GM23248 (cell line): ENCODE results near the gene NDST4. TPM values are rescaled to one million over a fixed set of nuclear protein-coding genes. Genes with fewer than 3 reads are reported as not detected.

Experiments used
- DNase-seq: peaks from one replicate; pipeline ENCODE4 v3.0.0-alpha.2; 2015
- H2AFZ ChIP-seq: fragments of 200-600 bp; sonication (generic); 2 replicates; pipeline ENCODE4 v1.6.1; 2016; ENCODE audit warnings: antibody characterized with exemption
- H3F3A ChIP-seq: fragments of 200-600 bp; sonication (generic); 2 replicates; pipeline ENCODE4 v1.6.1; 2016; ENCODE audit warnings: mild to moderate bottlenecking, antibody characterized with exemption, mixed run types; ENCODE audit not compliant: insufficient read depth
- H3K27ac ChIP-seq: fragments of 200-600 bp; sonication (generic); 2 replicates; pipeline ENCODE4 v1.5.1; 2016; ENCODE audit warnings: mild to moderate bottlenecking
- H3K27me3 ChIP-seq: fragments of 200-600 bp; sonication (generic); replicated peaks from 2 replicates; pipeline ENCODE4 v1.6.1; 2016; ENCODE audit warnings: mild to moderate bottlenecking; ENCODE audit not compliant: insufficient read depth
- H3K36me3 ChIP-seq: fragments of 200-600 bp; sonication (generic); 2 replicates; pipeline ENCODE4 v1.6.1; 2016; ENCODE audit warnings: low read depth, mild to moderate bottlenecking
- H3K4me1 ChIP-seq: fragments of 200-600 bp; sonication (generic); 2 replicates; pipeline ENCODE4 v1.6.1; 2016; ENCODE audit warnings: mild to moderate bottlenecking; ENCODE audit not compliant: insufficient read depth
- H3K4me2 ChIP-seq: fragments of 200-600 bp; sonication (generic); one replicate; pipeline ENCODE4 v1.6.1; 2016; ENCODE audit warnings: mild to moderate bottlenecking; ENCODE audit not compliant: unreplicated experiment
- H3K4me3 ChIP-seq: fragments of 200-600 bp; sonication (generic); 2 replicates; pipeline ENCODE4 v1.5.1; 2016; ENCODE audit warnings: mild to moderate bottlenecking
- H3K79me2 ChIP-seq: fragments of 200-600 bp; sonication (generic); 2 replicates; pipeline ENCODE4 v1.6.1; 2016; ENCODE audit warnings: mild to moderate bottlenecking; ENCODE audit not compliant: insufficient read depth
- H3K9ac ChIP-seq: fragments of 200-600 bp; sonication (generic); 2 replicates; pipeline ENCODE4 v1.6.1; 2016; ENCODE audit warnings: mild to moderate bottlenecking
- H3K9me2 ChIP-seq: fragments of 200-600 bp; sonication (generic); 2 replicates; pipeline ENCODE4 v1.6.1; 2016; ENCODE audit warnings: mixed run types, mild to moderate bottlenecking, moderate library complexity; ENCODE audit not compliant: insufficient read depth
- H3K9me3 ChIP-seq: fragments of 200-600 bp; sonication (generic); one replicate; pipeline ENCODE4 v1.6.1; 2017; ENCODE audit warnings: low read depth
- H4K20me1 ChIP-seq: fragments of 200-600 bp; sonication (generic); 2 replicates; pipeline ENCODE4 v1.6.0; 2016; ENCODE audit not compliant: insufficient read depth
- EZH2 ChIP-seq: fragments of 200-600 bp; sonication (generic); IDR thresholded peaks from 2 replicates; pipeline ENCODE4 v1.6.1; 2018; ENCODE audit warnings: antibody characterized with exemption, mild to moderate bottlenecking; ENCODE audit not compliant: insufficient read depth, poor library complexity, severe bottlenecking
- EZH2phosphoT487 ChIP-seq: fragments of 200-600 bp; sonication (generic); IDR thresholded peaks from 2 replicates; pipeline ENCODE4 v1.6.1; 2018; ENCODE audit warnings: antibody characterized with exemption, moderate library complexity, mild to moderate bottlenecking, low read depth; ENCODE audit not compliant: insufficient read depth
- WGBS, 2 experiments: methylation state at CpG; one replicate each; pipeline ENCODE4 v1.1.6; 2015 to 2017; ENCODE audit warnings: low lambda C conversion rate in 2 of 2, low coverage in 1 of 2; ENCODE audit errors: missing lambda C conversion rate in 2 of 2; 5-methylcytosine and 5-hydroxymethylcytosine counted together
- in situ Hi-C: fragments of 300-500 bp; cut with MboI; formaldehyde crosslinking; loops from 2 replicates; pipeline ENCODE4 v1.15.0; 2020
- polyA plus RNA-seq: library from polyadenylated mRNA; unstranded; fragments of >200 nt; fragmentation: Nextera tagmentation; extraction: Ambion mirVana; gene quantifications from 2 replicates; pipeline ENCODE4 v1.2.1, GENCODE V29; 2016
- total RNA-seq: library from RNA; depleted of rRNA; stranded (reverse); fragments of >200 nt; shearing (Covaris generic); gene quantifications from 2 replicates; pipeline ENCODE4 v1.2.3, GENCODE V29; 2014

Gene NDST4
- total and polyA plus RNA-seq, 2 experiments from 2014 or later = not detected

DNA sequence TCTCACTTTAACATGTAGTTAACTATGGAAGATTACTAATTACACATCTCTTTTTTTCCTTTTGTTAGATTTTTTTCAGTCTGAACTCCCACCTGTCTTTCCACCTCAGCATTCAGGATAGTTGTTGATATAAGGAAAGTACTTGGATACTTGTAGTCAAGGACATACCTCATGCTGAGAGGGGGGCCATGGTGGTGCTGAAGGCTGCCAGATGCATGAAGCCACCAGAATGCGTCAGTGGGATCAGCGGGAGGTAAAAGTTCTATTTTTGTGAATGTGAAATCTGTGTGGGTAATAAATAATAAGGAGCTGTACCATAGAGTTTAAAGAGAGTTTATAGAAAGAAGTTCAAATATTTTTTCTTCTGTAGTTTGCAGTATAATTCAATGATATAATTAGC is 13.1 kb upstream of the NDST4 start:
- no peaks in the 10 kb centered on the region for H3K27me3 ChIP-seq
- no peaks in the 10 kb centered on the region for H3F3A ChIP-seq
- H4K20me1 ChIP-seq = no peaks in the 10 kb centered on the region
- no peak for DNase-seq
- 75 to 77% methylated on average over 2 of the region's 2 CpGs for WGBS, 2 experiments
- H3K36me3 ChIP-seq = no peaks in the 10 kb centered on the region
- H2AFZ ChIP-seq = no peak overlapping the region
- no peak overlapping the region for H3K27ac ChIP-seq
- no peaks in the 10 kb centered on the region for H3K9me2 ChIP-seq
- no peaks in the 10 kb centered on the region for H3K79me2 ChIP-seq
- H3K9me3 ChIP-seq = no peaks in the 10 kb centered on the region
- TF ChIP-seq EZH2phosphoT487 = no peak
- TF ChIP-seq EZH2 = no peak
- no peaks in the 10 kb centered on the region for H3K4me1 ChIP-seq
- in situ Hi-C loops = no loop called here
- H3K4me2 ChIP-seq = no peak overlapping the region
- no peak overlapping the region for H3K4me3 ChIP-seq
- H3K9ac ChIP-seq = no peak overlapping the region

DNA sequence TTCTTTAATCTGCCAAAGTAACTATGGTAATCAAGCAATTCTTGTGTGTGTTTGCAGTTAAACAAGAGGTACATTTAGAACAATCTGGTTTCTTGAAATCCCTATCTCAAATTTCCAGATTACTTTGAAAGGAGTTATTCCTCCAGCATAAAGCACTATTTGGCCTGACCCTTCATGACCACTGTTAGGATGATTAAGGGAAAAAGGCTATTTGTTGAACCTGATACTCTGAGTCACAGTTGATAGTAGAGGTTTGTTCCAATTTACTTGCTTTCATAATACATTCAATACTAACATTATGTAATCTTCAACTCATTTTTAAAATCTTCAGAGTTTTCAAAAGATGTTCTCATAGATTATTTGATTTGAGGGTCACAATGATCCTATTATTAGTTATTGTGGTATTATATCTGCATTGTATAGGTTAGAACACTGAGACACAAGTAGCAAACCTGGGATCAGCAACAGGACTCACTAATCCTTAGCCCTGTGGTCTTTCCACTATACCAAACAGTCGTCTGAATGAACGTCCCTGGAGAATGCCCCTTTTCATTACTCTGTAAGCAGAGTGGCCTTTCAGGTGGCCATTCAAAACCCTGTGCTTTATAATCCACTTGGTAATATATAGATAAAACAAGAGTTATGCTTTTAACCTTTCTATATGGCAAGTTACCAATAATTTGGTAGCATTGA is 8.1 kb upstream of the NDST4 start:
- no peak overlapping the region for H3K4me3 ChIP-seq
- in situ Hi-C loops = loop anchor here (25.0 kb wide), 1 partner anchor 416 kb away; no protein-coding TSS in a partner anchor

DNA sequence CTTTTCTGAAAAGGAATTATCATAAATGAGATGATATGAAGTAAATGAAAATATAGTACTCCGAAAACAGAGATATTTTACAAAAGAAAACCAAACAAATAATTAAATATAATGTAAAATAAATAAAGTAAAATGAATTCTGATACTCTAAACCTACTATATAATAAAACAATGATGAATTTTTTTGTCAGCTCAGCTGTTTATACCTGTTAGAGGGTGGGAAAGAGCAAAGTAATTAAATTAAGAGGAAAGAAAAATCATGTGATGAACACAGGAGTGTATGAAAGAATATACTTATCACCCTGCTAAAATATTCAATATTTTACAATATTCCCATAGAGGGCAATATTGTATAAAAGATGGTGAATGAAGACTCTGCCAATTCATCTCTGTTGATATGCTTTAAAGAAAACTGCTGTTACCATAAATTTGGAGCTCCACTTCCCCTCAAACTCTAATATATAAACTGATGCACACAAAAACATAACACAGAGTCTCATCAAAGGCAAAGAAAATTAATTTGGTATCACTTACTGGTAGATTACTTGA is 6.5 kb upstream of the NDST4 start:
- Histone ChIP-seq H3K4me2 (no peak overlapping the region), H3K4me1 (no peaks in the 10 kb centered on the region), H2AFZ (no peak overlapping the region), H3K79me2 (no peaks in the 10 kb centered on the region), H3K27me3 (no peaks in the 10 kb centered on the region), H3F3A (no peaks in the 10 kb centered on the region), H3K27ac (no peak overlapping the region), H3K9me2 (no peaks in the 10 kb centered on the region), H3K36me3 (no peaks in the 10 kb centered on the region), H3K9ac (no peak overlapping the region), H3K9me3 (no peaks in the 10 kb centered on the region), H4K20me1 (no peaks in the 10 kb centered on the region), H3K4me3 (no peak overlapping the region)
- TF ChIP-seq EZH2 (no peak), EZH2phosphoT487 (no peak)
- DNase-seq = peak; percentile 15
- WGBS, 2 experiments = 49 to 65% methylated on average over 1 of the region's 1 CpG
- in situ Hi-C loops = loop anchor here (25.0 kb wide), 1 partner anchor 417 kb away; no protein-coding TSS in a partner anchor

More for the DNA sequence above, 8.1 kb upstream of the NDST4 start:
- Histone ChIP-seq H3K4me1 (no peaks in the 10 kb centered on the region), H3K9me2 (no peaks in the 10 kb centered on the region), H4K20me1 (no peaks in the 10 kb centered on the region), H2AFZ (no peak overlapping the region), H3K27ac (no peak overlapping the region), H3K4me2 (no peak overlapping the region), H3K36me3 (no peaks in the 10 kb centered on the region), H3K9ac (no peak overlapping the region), H3F3A (no peaks in the 10 kb centered on the region), H3K79me2 (no peaks in the 10 kb centered on the region), H3K9me3 (no peaks in the 10 kb centered on the region), H3K27me3 (no peaks in the 10 kb centered on the region)
- TF ChIP-seq EZH2phosphoT487 (no peak), EZH2 (no peak)
- 61 to 70% methylated on average over 2 of the region's 2 CpGs for WGBS, 2 experiments
- DNase-seq = no peak

DNA sequence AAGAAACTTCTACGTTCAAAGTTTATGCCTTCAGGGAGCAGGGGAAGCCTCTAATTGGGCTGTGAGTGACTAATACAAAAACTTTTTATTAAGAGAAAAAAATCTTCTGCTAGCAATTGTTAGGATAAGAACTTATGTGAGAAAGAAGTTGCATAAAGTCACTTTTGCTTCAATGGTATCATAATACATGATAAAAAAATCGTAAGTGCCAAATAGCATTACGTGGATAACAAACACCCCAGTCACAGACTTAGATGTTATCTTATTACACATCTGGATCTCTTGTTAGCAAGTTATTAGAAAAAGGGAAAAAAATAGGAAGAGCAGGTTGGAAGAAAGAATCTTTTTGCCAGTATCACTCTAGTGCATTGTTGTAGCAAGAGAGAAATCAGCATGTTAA is 4.2 kb upstream of the NDST4 start:
- Histone ChIP-seq H3K27me3 (no peaks in the 10 kb centered on the region), H3K4me1 (no peaks in the 10 kb centered on the region), H3K27ac (no peak overlapping the region), H3K4me2 (peak overlapping the region; percentile 28), H2AFZ (peak overlapping the region; percentile 7; the same call in 1 of the 2 replicates), H3K4me3 (no peak overlapping the region), H3F3A (peaks cover 9% of the 10 kb centered on the region; the same call in 1 of the 2 replicates), H4K20me1 (no peaks in the 10 kb centered on the region), H3K79me2 (no peaks in the 10 kb centered on the region), H3K9ac (no peak overlapping the region), H3K36me3 (no peaks in the 10 kb centered on the region), H3K9me2 (no peaks in the 10 kb centered on the region), H3K9me3 (no peaks in the 10 kb centered on the region)
- 12 to 13% methylated on average over 3 of the region's 3 CpGs for WGBS, 2 experiments
- in situ Hi-C loops = loop anchor here (25.0 kb wide), 1 partner anchor 420 kb away; no protein-coding TSS in a partner anchor
- no peak for TF ChIP-seq EZH2phosphoT487
- no peak for TF ChIP-seq EZH2
- DNase-seq = peak; percentile 7
